Muscle of back (tissue), 13 donors: ENCODE measurements around the gene ZNF770. TPM values are rescaled to one million over a fixed set of nuclear protein-coding genes. Genes with fewer than 3 reads are reported as not detected.

Experiments used
- DNase-seq, 3 donors: peaks; one replicate each; pipeline versions ENCODE4 v3.0.0 to v3.0.0-alpha.2; 2013
- long read RNA-seq, 9 donors: transcript quantifications; one replicate each; lab custom pipeline, GENCODE V29; 2026
- polyA plus RNA-seq, 10 donors: library from polyadenylated mRNA; unstranded; fragments of 120-200 nt; gene quantifications; one replicate each; pipeline ENCODE4 v1.2.1, GENCODE V29; 2013; ENCODE audit not compliant: insufficient read length in 10 of 10

The ZNF770 gene
- 10 to 100 TPM; 18.0 to 38.8 (median 25.1) TPM for polyA plus RNA-seq
- long read RNA-seq, donor 1, full-length matches to known transcripts, result 7 of 7 reads
- long read RNA-seq, donor 1, partial matches to known transcripts, result 0 of 7 reads
- long read RNA-seq, donor 1, other reads (novel, unspliced or antisense), result 0 of 7 reads
- long read RNA-seq, donor 2, full-length matches to known transcripts, result 7 of 7 reads
- long read RNA-seq, donor 2, partial matches to known transcripts, result 0 of 7 reads
- long read RNA-seq, donor 2, other reads (novel, unspliced or antisense), result 0 of 7 reads
- long read RNA-seq, donor 3, result 0 reads
- long read RNA-seq, donor 4, full-length matches to known transcripts, result 5 of 5 reads
- long read RNA-seq, donor 4, partial matches to known transcripts, result 0 of 5 reads
- long read RNA-seq, donor 4, other reads (novel, unspliced or antisense), result 0 of 5 reads
- long read RNA-seq, donor 5, full-length matches to known transcripts, result 10 of 10 reads
- long read RNA-seq, donor 5, partial matches to known transcripts, result 0 of 10 reads
- long read RNA-seq, donor 5, other reads (novel, unspliced or antisense), result 0 of 10 reads
- long read RNA-seq, donor 6, full-length matches to known transcripts, result 7 of 7 reads
- long read RNA-seq, donor 6, partial matches to known transcripts, result 0 of 7 reads
- long read RNA-seq, donor 6, other reads (novel, unspliced or antisense), result 0 of 7 reads
- long read RNA-seq, donor 7, full-length matches to known transcripts, result 8 of 19 reads
- long read RNA-seq, donor 7, partial matches to known transcripts, result 11 of 19 reads
- long read RNA-seq, donor 7, other reads (novel, unspliced or antisense), result 0 of 19 reads
- long read RNA-seq, donor 8, full-length matches to known transcripts, result 8 of 8 reads
- long read RNA-seq, donor 8, partial matches to known transcripts, result 0 of 8 reads
- long read RNA-seq, donor 8, other reads (novel, unspliced or antisense), result 0 of 8 reads
- long read RNA-seq, donor 9, result 0 reads

GRCh38 chr15:34988027-34988902, at the start of gene ZNF770:
Gene ZNF770 (minus strand): TSS chr15:34988287. CDS start chr15:34983434, 4,853 bp downstream.
- peak; percentile 78 to 95 (median 93) for DNase-seq

GRCh38 chr15:35028235-35028984, 40.3 kb upstream of the ZNF770 start:
- DNase-seq, result peak in 1 of 3 donors; percentile 19

GRCh38 chr15:35023804-35024203, 35.7 kb upstream of the ZNF770 start:
- peak in 1 of 3 donors; percentile 5 for DNase-seq

GRCh38 chr15:35020974-35021373, 32.9 kb upstream of the ZNF770 start:
- DNase-seq, result no peak

GRCh38 chr15:35019404-35020327, 31.6 kb upstream of the ZNF770 start:
- peak in 1 of 3 donors; percentile 7 for DNase-seq

- no peak for DNase-seq
Observed at GRCh38 chr15:35014241-35014640, 26.2 kb upstream of the ZNF770 start.

GRCh38 chr15:35013370-35013769, 25.3 kb upstream of the ZNF770 start:
- no peak for DNase-seq

- DNase-seq, result no peak
Observed at GRCh38 chr15:35007397-35007796, 19.3 kb upstream of the ZNF770 start.

- DNase-seq, result no peak
Observed at GRCh38 chr15:35005933-35006332, 17.8 kb upstream of the ZNF770 start.

GRCh38 chr15:35003928-35004327, 15.8 kb upstream of the ZNF770 start:
- DNase-seq, result no peak

GRCh38 chr15:35000511-35000910, 12.4 kb upstream of the ZNF770 start:
- DNase-seq, result peak in 1 of 3 donors; percentile 15

GRCh38 chr15:34999906-35000305, 11.8 kb upstream of the ZNF770 start:
- DNase-seq, result no peak

GRCh38 chr15:34994925-34995324, 6.8 kb upstream of the ZNF770 start:
- DNase-seq, result no peak

GRCh38 chr15:34993877-34994276, 5.8 kb upstream of the ZNF770 start:
- DNase-seq, result no peak

GRCh38 chr15:34993412-34993811, 5.3 kb upstream of the ZNF770 start:
- no peak for DNase-seq

- DNase-seq, result no peak
Observed at GRCh38 chr15:34987609-34988026, 469 bp downstream of the ZNF770 start.

- DNase-seq, result peak in 1 of 3 donors; percentile 6
Observed at GRCh38 chr15:34986771-34987480, 1.2 kb downstream of the ZNF770 start.

- no peak for DNase-seq
Observed at GRCh38 chr15:34986326-34986725, 1.8 kb downstream of the ZNF770 start.
